Activated CD8-positive, alpha-beta T cell treated with anti-CD3 and anti-CD28 coated beads for 36 hours (primary cell): ENCODE data around the gene MSMP. TPM values are rescaled to one million over a fixed set of nuclear protein-coding genes. Genes with fewer than 3 reads are reported as not detected.

Experiments used
- ATAC-seq: fragments of 200-7000 bp; cut with Tn5 transposase; one replicate; pipeline ENCODE4 v1.10.0; 2021; ENCODE audit warnings: mild to moderate bottlenecking, moderate library complexity
- CTCF ChIA-PET: fragments of 350-600 bp; sonication (Branson Sonifier 250); formaldehyde crosslinking; loops from one replicate; lab custom pipeline; 2021; ENCODE audit warnings: antibody characterized with exemption; lab: Charles Lee
- POLR2A ChIA-PET: fragments of 350-600 bp; sonication (Branson Sonifier 250); formaldehyde crosslinking; loops from one replicate; lab custom pipeline; 2021; ENCODE audit warnings: antibody characterized with exemption; lab: Charles Lee
- DNase-seq: peaks from one replicate; pipeline ENCODE4 v3.0.0-alpha.2; 2020
- H3K27ac Mint-ChIP-seq: one replicate; pipeline ENCODE4 v1.8.0; 2021; ENCODE audit warnings: mild to moderate bottlenecking, mixed read lengths
- H3K27me3 Mint-ChIP-seq: one replicate; pipeline ENCODE4 v1.8.0; 2021; ENCODE audit warnings: mixed read lengths
- H3K36me3 Mint-ChIP-seq: one replicate; pipeline ENCODE4 v1.8.0; 2021; ENCODE audit warnings: low read depth, mixed read lengths
- H3K4me1 Mint-ChIP-seq: one replicate; pipeline ENCODE4 v1.8.0; 2021; ENCODE audit warnings: low read depth, mixed read lengths
- H3K4me3 Mint-ChIP-seq: one replicate; pipeline ENCODE4 v1.8.0; 2021; ENCODE audit warnings: mild to moderate bottlenecking, moderate library complexity, mixed read lengths
- H3K9me3 Mint-ChIP-seq: one replicate; pipeline ENCODE4 v1.8.0; 2021; ENCODE audit warnings: mixed read lengths
- CTCF ChIP-seq: fragments of 200-600 bp; IDR thresholded peaks from one replicate; pipeline ENCODE4 v1.8.0; 2022; ENCODE audit warnings: antibody characterized with exemption, mild to moderate bottlenecking
- intact Hi-C: fragments of 100-400 bp; cut with micrococcal nuclease; formaldehyde crosslinking; loops from one replicate; pipeline ENCODE4 v1.10.0; 2022
- total RNA-seq, 2 experiments: library from RNA; stranded (reverse); gene quantifications; one replicate each; pipeline ENCODE4 v1.2.3, GENCODE V29; 2021

Gene MSMP
- total RNA-seq, 2 experiments from 2014 or later: 0.59 to 0.67 TPM

GRCh38 chr9:35774907-35775635 is 21.0 kb upstream of the MSMP start:
- Mint-ChIP-seq H3K36me3 (peaks cover 3% of the 10 kb centered on the region), H3K27ac (no peak overlapping the region), H3K4me1 (peaks cover 6% of the 10 kb centered on the region), H3K9me3 (no peaks in the 10 kb centered on the region), H3K4me3 (no peak overlapping the region), H3K27me3 (no peaks in the 10 kb centered on the region)
- TF ChIP-seq CTCF: no peak
- ChIA-PET POLR2A (no interaction called here), CTCF (interaction anchor here (0.9 to 4.1 kb wide), 5 partner anchors 13 to 107 kb away, joined by 3 to 17 read pairs (median 4); no protein-coding TSS in a partner anchor)
- ATAC-seq: no peak
- intact Hi-C loops: no loop called here
- DNase-seq: no peak

- Mint-ChIP-seq H3K27ac (no peak overlapping the region), H3K4me1 (peaks cover 6% of the 10 kb centered on the region), H3K9me3 (no peaks in the 10 kb centered on the region), H3K36me3 (no peaks in the 10 kb centered on the region), H3K27me3 (no peaks in the 10 kb centered on the region), H3K4me3 (no peak overlapping the region)
- DNase-seq (no peak), ATAC-seq (no peak)
- ChIA-PET POLR2A (no interaction called here), CTCF (interaction anchor here (1.5 to 4.5 kb wide), 5 partner anchors 9 to 110 kb away, joined by 4 to 30 read pairs (median 5); no protein-coding TSS in a partner anchor)
- intact Hi-C loops: no loop called here
- TF ChIP-seq CTCF: no peak
These were observed 17.9 kb upstream of the MSMP start for GRCh38 chr9:35771943-35772342.

- no peak overlapping the region for H3K4me3 Mint-ChIP-seq
- no peaks in the 10 kb centered on the region for H3K9me3 Mint-ChIP-seq
- ChIA-PET CTCF (interaction anchor here (1.0 to 4.5 kb wide), 5 partner anchors 9 to 111 kb away, joined by 4 to 30 read pairs (median 5); no protein-coding TSS in a partner anchor), POLR2A (interaction anchor here (1.3 kb wide), 1 partner anchor 22 kb away, joined by 4 read pairs; the partner anchor contains the start of genes GBA2 and RGP1)
- TF ChIP-seq CTCF: no peak
- no peak for DNase-seq
- H3K4me1 Mint-ChIP-seq: peaks cover 6% of the 10 kb centered on the region
- H3K36me3 Mint-ChIP-seq: no peaks in the 10 kb centered on the region
- ATAC-seq: no peak
- intact Hi-C loops: no loop called here
- H3K27me3 Mint-ChIP-seq: no peaks in the 10 kb centered on the region
- H3K27ac Mint-ChIP-seq: no peak overlapping the region
These were observed 17.5 kb upstream of the MSMP start for GRCh38 chr9:35771534-35771933.

- intact Hi-C loops: no loop called here
- no peaks in the 10 kb centered on the region for H3K36me3 Mint-ChIP-seq
- CTCF ChIA-PET: interaction anchor here (0.6 to 4.5 kb wide), 5 partner anchors 8 to 131 kb away, joined by 3 to 30 read pairs (median 4); no protein-coding TSS in a partner anchor
- no peak overlapping the region for H3K4me3 Mint-ChIP-seq
- POLR2A ChIA-PET: interaction anchor here (1.1 to 1.3 kb wide), 2 partner anchors 13 to 22 kb away, joined by 3 to 4 read pairs; partner anchors contain the start of genes GBA2 and RGP1
- H3K4me1 Mint-ChIP-seq: peaks cover 10% of the 10 kb centered on the region
- TF ChIP-seq CTCF: no peak
- no peak overlapping the region for H3K27ac Mint-ChIP-seq
- H3K9me3 Mint-ChIP-seq: no peaks in the 10 kb centered on the region
- no peak for ATAC-seq
- DNase-seq: no peak
- no peaks in the 10 kb centered on the region for H3K27me3 Mint-ChIP-seq
These were observed 17.0 kb upstream of the MSMP start for GRCh38 chr9:35771075-35771433.

GRCh38 chr9:35769763-35770162 is 15.7 kb upstream of the MSMP start:
- ChIA-PET CTCF (interaction anchor here (0.8 to 4.5 kb wide), 2 partner anchors 19 to 134 kb away, joined by 3 to 30 read pairs; no protein-coding TSS in a partner anchor), POLR2A (interaction anchor here (0.6 to 0.7 kb wide), 2 partner anchors 13 to 324 kb away, joined by 3 read pairs; no protein-coding TSS in a partner anchor)
- no peak for DNase-seq
- no peaks in the 10 kb centered on the region for H3K36me3 Mint-ChIP-seq
- H3K4me1 Mint-ChIP-seq: peaks cover 5% of the 10 kb centered on the region
- no peak for ATAC-seq
- TF ChIP-seq CTCF: no peak
- no peak overlapping the region for H3K27ac Mint-ChIP-seq
- H3K27me3 Mint-ChIP-seq: no peaks in the 10 kb centered on the region
- intact Hi-C loops: no loop called here
- no peaks in the 10 kb centered on the region for H3K9me3 Mint-ChIP-seq
- H3K4me3 Mint-ChIP-seq: no peak overlapping the region
